ENCODE measurements around the gene CHURC1.

- TF ChIP-seq POLR2A (IDR thresholded peaks at IDR 0.05; ENCODE audit: low read length) (no peak), GATA1 (IDR thresholded peaks at IDR 0.05; ENCODE audit: low read depth, low read length) (no peak)
Measured at GRCh38 chr14:64951291-64951690, 37.0 kb downstream of the CHURC1 start.
